GM12878 (cell line): Measurements from ENCODE around the gene PHACTR1. TPM values are rescaled to one million over a fixed set of nuclear protein-coding genes. Genes with fewer than 3 reads are reported as not detected.

Experiments
- ATF3 ChIP-seq: IDR thresholded peaks from 2 replicates; pipeline ENCODE4 v1.6.1; 2011; ENCODE audit warnings: low read depth, mild to moderate bottlenecking, low read length, moderate library complexity, borderline replicate concordance; ENCODE audit errors: extremely low read depth
- E4F1 ChIP-seq: fragments of 450-650 bp; IDR thresholded peaks from 2 replicates; pipeline ENCODE4 v1.6.1; 2018; ENCODE audit warnings: borderline replicate concordance, mild to moderate bottlenecking; ENCODE audit not compliant: partially characterized antibody
- ELK1 ChIP-seq: IDR thresholded peaks from 2 replicates; pipeline ENCODE4 v1.6.1; 2012; ENCODE audit warnings: low read depth, low read length, improper control_type of control experiment
- HDGF ChIP-seq: fragments of 450-650 bp; IDR thresholded peaks from 2 replicates; pipeline ENCODE4 v1.6.1; 2016; ENCODE audit warnings: antibody characterized with exemption
- JUND ChIP-seq: IDR thresholded peaks from 2 replicates; pipeline ENCODE4 v1.6.1; 2012; ENCODE audit warnings: low read depth, mild to moderate bottlenecking, low read length, improper control_type of control experiment, moderate library complexity
- KDM1A ChIP-seq: fragments of 200-600 bp; sonication (generic); IDR thresholded peaks from 2 replicates; pipeline ENCODE4 v1.6.1; 2016; ENCODE audit warnings: borderline replicate concordance
- LARP7 ChIP-seq: fragments of 450-650 bp; IDR thresholded peaks from 2 replicates; pipeline ENCODE4 v1.6.1; 2017; ENCODE audit warnings: mild to moderate bottlenecking
- SREBF1 ChIP-seq: IDR thresholded peaks from 2 replicates; pipeline ENCODE4 v1.6.1; 2012; ENCODE audit warnings: mild to moderate bottlenecking, low read length
- SREBF2 ChIP-seq: IDR thresholded peaks from 2 replicates; pipeline ENCODE4 v1.6.1; 2012; ENCODE audit warnings: mild to moderate bottlenecking, low read length
- TARDBP ChIP-seq: IDR thresholded peaks from 2 replicates; pipeline ENCODE4 v1.6.1; 2016; ENCODE audit warnings: borderline replicate concordance
- TCF7 ChIP-seq: IDR thresholded peaks from 2 replicates; pipeline ENCODE4 v1.6.1; 2014; ENCODE audit warnings: antibody characterized with exemption, borderline replicate concordance
- YY1 ChIP-seq: IDR thresholded peaks from 2 replicates; pipeline ENCODE4 v1.6.1; 2011; ENCODE audit warnings: low read depth, mild to moderate bottlenecking, low read length
- ZNF592 ChIP-seq: fragments of 450-650 bp; IDR thresholded peaks from 2 replicates; pipeline ENCODE4 v1.6.1; 2017; ENCODE audit warnings: mild to moderate bottlenecking, moderate library complexity
- polyA plus RNA-seq, 11 experiments: library from polyadenylated mRNA; depleted of rRNA in 4 of 11; unstranded in 6 of 11; stranded (reverse) in 5 of 11; fragments of >200 nt; fragmentation: Nextera tagmentation in 4 of 11; fragmentation: Illumina TruSeq in 1 of 11; extraction: Ambion mirVana in 4 of 11; extraction: Trizol in 1 of 11; gene quantifications; 1 replicate in 1 of 11; 2 replicates in 10 of 11; pipeline versions ENCODE4 v1.2.1 to v1.2.3, GENCODE V29; 2011 to 2016; ENCODE audit warnings: inconsistent platforms in 2 of 11, missing spikeins in 2 of 11, low read depth in 1 of 11
- total RNA-seq, 4 experiments: library from RNA; depleted of rRNA in 3 of 4; stranded (reverse); fragments of >200 nt in 3 of 4; fragmentation: Illumina TruSeq in 1 of 4; extraction: Trizol in 1 of 4; gene quantifications; 2 replicates each; pipeline versions ENCODE4 v1.2.1 to v1.2.3, GENCODE V29; 2013 to 2021

Gene PHACTR1
- total and polyA plus RNA-seq, 10 of the 15 experiments (the other 5 are each of a cell fraction or from before 2014, with no cell fraction given) = 34.2 to 94.6 (median 62.3) TPM

GRCh38 chr6:13274707-13275434, 558.3 kb downstream of the PHACTR1 start (continued):
- TF ChIP-seq TARDBP (no peak), ELK1 (no peak), SREBF2 (no peak), TCF7 (no peak), ZNF592 (no peak), KDM1A (no peak), JUND (no peak), SREBF1 (no peak), ATF3 (no peak), YY1 (no peak), HDGF (no peak), E4F1 (no peak), LARP7 (no peak)
